NOMO-1 (cell line): Measurements from ENCODE around the gene EFCAB10.

Source experiments
- DNase-seq, 2 experiments: peaks; one replicate each; lab custom pipeline; 2025; ENCODE audit not compliant: unreplicated experiment in 2 of 2; lab: John Stamatoyannopoulos, UW

Gene EFCAB10

GRCh38 chr7:105581066-105581811 is at the start of gene EFCAB10:
Gene EFCAB10, minus strand, starts transcription at chr7:105581493. Its CDS starts 30 bp downstream, at chr7:105581463.
- no peak for DNase-seq

- no peak for DNase-seq
These were observed 44.7 kb upstream of the EFCAB10 start for GRCh38 chr7:105625986-105626385.

- no peak for DNase-seq
These were observed 42.6 kb upstream of the EFCAB10 start for GRCh38 chr7:105623906-105624305.

DNA sequence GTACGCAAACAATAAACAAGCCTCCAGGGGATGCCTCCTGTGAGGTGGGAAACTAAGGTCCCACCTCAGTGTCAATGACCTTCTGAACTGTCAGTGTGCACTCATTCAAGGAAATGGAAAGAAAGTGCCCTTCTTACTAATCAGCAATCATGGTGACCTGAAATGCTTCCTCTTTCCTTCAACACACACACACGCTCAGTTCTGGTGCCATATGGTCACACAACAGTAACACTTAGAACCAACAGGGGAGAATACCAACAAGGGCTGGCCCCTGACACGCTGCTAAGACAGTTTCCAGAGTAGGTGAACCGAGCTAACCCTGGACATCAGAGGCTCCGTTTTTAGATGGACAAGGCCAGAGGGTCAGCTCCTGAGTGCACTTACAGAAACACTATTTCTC is 42.1 kb upstream of the EFCAB10 start:
- DNase-seq: no peak

GRCh38 chr7:105622106-105622731 is 40.9 kb upstream of the EFCAB10 start:
- no peak for DNase-seq

DNA sequence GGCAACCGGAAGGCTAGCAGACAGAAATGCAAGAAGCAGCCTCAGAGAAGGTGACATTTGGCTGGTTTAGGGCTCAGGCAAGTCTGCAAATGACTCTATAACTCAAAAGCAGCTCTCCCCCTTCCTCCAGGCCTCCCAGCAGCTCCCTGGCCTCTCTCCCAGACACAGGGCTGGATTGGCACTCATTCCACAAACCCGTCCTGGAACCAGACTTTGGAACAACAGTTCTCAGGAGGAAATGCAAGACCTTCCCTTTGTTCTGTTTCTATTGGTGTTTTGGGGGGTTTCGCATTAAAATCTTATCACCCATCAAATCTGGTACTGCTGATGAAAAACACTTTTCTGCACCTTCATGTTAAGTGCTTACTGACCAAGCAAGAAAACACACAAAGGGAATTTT is 40.3 kb upstream of the EFCAB10 start:
- no peak for DNase-seq

DNA sequence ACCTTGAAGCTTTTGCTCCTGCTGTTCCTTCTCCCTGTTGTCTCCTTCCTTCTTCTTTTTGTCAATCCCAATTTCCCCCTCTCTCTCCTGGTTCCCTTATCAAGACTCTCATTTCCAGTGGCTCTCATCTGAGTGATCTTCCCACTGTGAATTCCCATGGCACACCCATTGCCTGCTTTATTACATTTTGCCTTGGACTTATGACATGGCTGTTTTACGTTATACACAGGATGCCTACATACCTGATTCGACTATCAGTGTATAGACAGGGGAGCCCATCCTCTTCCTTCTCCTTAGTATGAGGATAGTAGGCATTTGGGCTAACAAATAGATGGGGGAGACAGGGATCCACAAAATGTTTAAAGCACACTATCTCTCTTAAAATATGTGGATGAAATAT is 39.9 kb upstream of the EFCAB10 start:
- DNase-seq: no peak

GRCh38 chr7:105619590-105619989 is 38.3 kb upstream of the EFCAB10 start:
- no peak for DNase-seq

GRCh38 chr7:105618016-105618296 is 36.7 kb upstream of the EFCAB10 start:
- no peak for DNase-seq

DNA sequence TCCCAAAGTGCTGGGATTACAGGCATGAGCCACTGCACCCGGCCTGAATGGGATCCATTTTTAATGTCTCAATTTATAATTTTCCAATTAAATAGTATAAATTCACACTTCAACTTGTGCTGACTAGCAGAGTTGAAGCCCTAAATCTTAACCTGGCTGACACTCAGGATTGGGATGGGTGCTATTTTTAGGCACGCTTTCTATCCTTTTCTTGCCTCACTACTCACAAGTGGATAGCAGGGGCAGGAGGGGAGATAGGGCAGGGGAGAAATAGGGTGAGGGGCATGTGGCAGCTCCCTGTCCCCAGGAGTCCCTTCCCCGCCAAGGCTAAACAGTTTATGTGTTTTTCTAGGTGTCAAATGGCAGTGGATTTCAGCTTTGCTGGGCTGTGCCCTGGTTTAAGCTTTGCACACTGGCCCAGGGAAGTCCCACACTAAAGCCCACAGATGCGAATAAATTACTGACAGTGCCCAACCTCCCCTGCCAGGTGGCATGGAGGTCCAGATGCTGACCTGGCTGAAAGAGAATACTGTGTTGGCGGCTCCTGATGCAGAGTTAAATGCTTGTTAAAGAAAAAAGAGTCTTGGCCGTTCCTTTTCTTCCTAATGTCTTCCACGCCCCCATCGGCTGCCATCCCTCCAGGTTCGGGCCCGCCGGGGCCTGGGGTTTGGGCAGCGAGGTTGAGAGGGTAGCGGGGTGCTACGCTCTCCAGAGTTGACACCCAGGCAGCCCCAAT is 36.2 kb upstream of the EFCAB10 start:
- no peak for DNase-seq

- DNase-seq: no peak
These were observed 33.1 kb upstream of the EFCAB10 start for GRCh38 chr7:105614341-105614840.

DNA sequence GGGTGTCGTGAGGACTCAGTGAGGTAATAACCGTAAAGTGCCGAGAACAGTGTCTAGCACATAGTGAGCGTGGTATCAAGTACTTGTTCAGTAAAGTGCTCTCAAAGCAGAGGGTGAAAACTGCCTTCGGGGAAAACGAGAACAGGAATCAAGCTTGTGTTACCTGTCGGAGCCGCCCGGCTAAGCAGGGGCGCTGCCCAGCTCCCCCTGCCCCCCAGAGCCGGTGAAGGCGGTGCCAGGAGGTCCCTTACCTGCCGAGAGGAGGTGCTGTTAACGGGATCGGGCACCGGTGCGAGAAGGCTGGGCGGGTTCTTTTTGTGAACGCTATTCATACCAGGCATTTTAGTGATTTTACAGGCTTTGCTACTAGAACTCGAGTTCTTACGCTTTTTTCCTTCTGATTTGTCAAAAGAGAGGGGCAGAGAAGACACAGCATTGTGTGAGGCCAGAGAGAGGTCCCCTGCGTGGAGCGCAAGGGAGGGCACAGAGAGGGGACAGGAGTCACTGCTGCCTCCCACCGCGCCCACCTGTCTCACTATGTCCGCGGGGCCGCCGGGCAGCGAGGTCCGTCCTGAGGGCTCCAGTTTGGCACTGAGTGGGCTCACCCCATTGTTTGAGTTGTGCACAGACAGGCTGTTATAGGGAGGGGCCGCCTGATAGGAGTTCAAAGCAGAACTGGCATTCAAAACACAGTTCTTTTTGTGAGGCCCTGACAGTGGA is 32.5 kb upstream of the EFCAB10 start:
- DNase-seq: no peak

- DNase-seq: no peak
These were observed 31.5 kb upstream of the EFCAB10 start for GRCh38 chr7:105612806-105613205.

GRCh38 chr7:105611856-105612775 is 30.8 kb upstream of the EFCAB10 start:
- no peak for DNase-seq

GRCh38 chr7:105610165-105610930 is 29.1 kb upstream of the EFCAB10 start:
- no peak for DNase-seq

- no peak for DNase-seq
These were observed 21.3 kb upstream of the EFCAB10 start for GRCh38 chr7:105602325-105603305.

DNA sequence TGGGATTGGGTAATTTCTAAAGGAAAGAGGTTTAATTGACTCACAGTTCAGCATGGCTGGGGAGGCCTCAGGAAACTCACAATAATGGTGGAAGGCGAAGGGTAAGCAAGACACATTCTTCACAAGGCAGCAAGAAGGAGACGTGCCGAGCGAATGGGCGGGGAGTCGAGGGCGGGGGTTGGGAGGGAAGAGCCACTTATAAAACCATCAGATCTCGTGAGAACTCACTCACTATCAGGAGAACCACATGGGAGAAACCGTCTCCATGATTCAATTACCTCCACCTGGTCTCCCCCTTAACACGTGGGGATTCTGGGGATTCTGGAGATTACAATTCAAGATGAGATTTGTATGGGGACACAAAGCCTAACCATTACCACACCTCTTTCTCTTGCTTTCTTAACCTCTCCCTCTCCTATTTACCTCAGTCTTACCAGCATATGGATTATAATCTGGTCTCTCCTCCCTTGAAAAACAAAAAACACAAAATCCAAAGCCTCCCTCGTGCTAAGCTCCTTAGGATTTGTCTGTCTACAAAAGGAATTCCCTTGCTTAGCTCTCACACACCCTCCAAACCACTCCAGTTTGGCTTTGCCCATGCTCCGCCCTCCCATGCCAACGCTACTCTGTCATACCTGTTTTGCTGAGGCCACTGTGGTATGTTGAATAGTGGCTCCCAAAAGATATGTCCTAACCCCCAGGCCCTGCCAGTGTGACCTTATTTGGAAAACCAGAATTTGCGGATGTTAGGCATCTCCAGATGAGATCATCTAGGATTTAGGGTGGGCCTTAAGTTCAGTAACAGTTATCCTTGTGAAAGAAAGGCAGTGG is 19.6 kb upstream of the EFCAB10 start:
- no peak for DNase-seq
